Colonic mucosa (tissue), 4 donors: Measurements from ENCODE around the gene ACTR2. TPM values are rescaled to one million over a fixed set of nuclear protein-coding genes. Genes with fewer than 3 reads are reported as not detected.
A peak's percentile ranks its signal among the peaks of the same experiment; 100 is the strongest.
"Not testable (repeated sequence)": the region's sequence is repeated elsewhere in the genome, so short reads cannot be mapped to it uniquely, and the experiment has no call there.

Experiments
- DNase-seq: peaks from one replicate; pipeline ENCODE4 v3.0.0-alpha.2; 2020
- H3K27ac ChIP-seq: fragments of 200-600 bp; one replicate; pipeline ENCODE4 v1.8.0; 2021
- H3K27me3 ChIP-seq: fragments of 200-600 bp; one replicate; pipeline ENCODE4 v1.8.0; 2021
- H3K36me3 ChIP-seq: fragments of 200-600 bp; one replicate; pipeline ENCODE4 v1.8.0; 2021
- H3K4me1 ChIP-seq: fragments of 200-600 bp; one replicate; pipeline ENCODE4 v1.8.0; 2021; ENCODE audit warnings: mild to moderate bottlenecking
- H3K4me3 ChIP-seq: fragments of 200-600 bp; one replicate; pipeline ENCODE4 v1.8.0; 2021
- H3K9ac ChIP-seq, 2 donors: one replicate each; pipeline ENCODE4 v1.7.0; 2013; ENCODE audit warnings: control low read depth in 2 of 2, low read depth in 2 of 2, low read length in 2 of 2
- H3K9me3 ChIP-seq: fragments of 200-600 bp; one replicate; pipeline ENCODE4 v1.8.0; 2021
- intact Hi-C: fragments of 100-400 bp; cut with DNase I; formaldehyde crosslinking; loops from one replicate; pipeline ENCODE4 v1.14.1; 2022
- total RNA-seq, 2 donors: library from RNA; stranded (reverse); fragmentation: NEBNext Ultra II Directional in 1 of 2; extraction: Animal tissue kit (Norgen Biotek cat#: 25700) in 1 of 2; gene quantifications; one replicate each; pipeline ENCODE4 v1.2.1, GENCODE V29; 2021
- TF ChIP-seq, protein P1 (sequence below): fragments of 200-600 bp; IDR thresholded peaks from one replicate; pipeline ENCODE4 v1.8.0; 2022; ENCODE audit warnings: antibody characterized with exemption, mild to moderate bottlenecking
- donor health status: healthy.
- donor health status: DM: no; HTN: no; CAD: no.
- donor health status: DM: no; HTN: no; CAD: no.

Gene ACTR2
- total RNA-seq, 2 donors from 2014 or later: 314 to 406 TPM

DNA sequence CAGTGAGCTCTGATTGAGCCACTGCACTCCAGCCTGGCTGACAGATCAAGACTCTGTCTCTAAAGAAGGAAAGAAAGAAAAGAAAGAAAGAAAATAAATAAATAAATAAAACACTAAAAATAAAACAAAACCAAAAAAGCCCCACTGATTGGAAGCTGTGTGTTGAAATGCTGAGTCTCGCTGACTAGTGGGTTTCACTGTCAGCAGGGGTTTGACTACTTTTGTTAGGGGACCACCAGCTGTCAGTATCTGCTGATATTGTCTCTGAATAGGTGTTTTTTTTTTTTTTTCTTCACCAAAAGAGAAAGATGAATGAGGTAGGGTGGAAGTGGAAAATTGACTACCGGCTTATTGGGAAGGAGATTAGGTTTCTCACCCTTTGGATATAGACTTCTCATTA, 12.8 kb upstream of the ACTR2 start:
- DNase-seq: no peak
- Histone ChIP-seq H3K4me1 (no peaks in the 10 kb centered on the region), H3K27ac (no peak overlapping the region), H3K9me3 (no peaks in the 10 kb centered on the region), H3K36me3 (no peaks in the 10 kb centered on the region), H3K4me3 (no peak overlapping the region), H3K27me3 (no peaks in the 10 kb centered on the region), H3K9ac (no peak overlapping the region)
- TF ChIP-seq, protein P1, sequence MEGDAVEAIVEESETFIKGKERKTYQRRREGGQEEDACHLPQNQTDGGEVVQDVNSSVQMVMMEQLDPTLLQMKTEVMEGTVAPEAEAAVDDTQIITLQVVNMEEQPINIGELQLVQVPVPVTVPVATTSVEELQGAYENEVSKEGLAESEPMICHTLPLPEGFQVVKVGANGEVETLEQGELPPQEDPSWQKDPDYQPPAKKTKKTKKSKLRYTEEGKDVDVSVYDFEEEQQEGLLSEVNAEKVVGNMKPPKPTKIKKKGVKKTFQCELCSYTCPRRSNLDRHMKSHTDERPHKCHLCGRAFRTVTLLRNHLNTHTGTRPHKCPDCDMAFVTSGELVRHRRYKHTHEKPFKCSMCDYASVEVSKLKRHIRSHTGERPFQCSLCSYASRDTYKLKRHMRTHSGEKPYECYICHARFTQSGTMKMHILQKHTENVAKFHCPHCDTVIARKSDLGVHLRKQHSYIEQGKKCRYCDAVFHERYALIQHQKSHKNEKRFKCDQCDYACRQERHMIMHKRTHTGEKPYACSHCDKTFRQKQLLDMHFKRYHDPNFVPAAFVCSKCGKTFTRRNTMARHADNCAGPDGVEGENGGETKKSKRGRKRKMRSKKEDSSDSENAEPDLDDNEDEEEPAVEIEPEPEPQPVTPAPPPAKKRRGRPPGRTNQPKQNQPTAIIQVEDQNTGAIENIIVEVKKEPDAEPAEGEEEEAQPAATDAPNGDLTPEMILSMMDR: no peak
- intact Hi-C loops: no loop called here

DNA sequence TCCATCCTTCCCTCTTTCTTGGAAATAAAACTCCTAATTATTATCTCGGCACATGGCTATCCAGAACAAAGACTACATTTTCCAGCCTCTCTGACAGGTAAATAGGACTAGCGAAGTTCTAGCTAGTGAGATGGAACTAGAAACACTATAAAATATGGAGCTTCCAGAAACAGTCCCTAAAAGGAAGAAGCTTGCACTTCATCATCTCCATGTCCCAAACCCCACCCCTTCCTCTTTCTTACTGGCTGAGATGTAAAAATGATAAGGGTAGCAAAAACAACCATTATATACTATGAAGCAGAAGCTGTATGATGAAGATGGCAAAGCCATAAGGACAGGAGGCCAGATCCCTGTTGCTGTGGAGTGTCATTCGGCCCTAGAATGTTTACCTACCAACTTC, 11.7 kb upstream of the ACTR2 start:
- Histone ChIP-seq H3K27me3 (no peaks in the 10 kb centered on the region), H3K4me1 (no peaks in the 10 kb centered on the region), H3K36me3 (no peaks in the 10 kb centered on the region), H3K4me3 (no peak overlapping the region), H3K9ac (no peak overlapping the region), H3K9me3 (no peaks in the 10 kb centered on the region), H3K27ac (no peak overlapping the region)
- intact Hi-C loops: no loop called here
- no peak for DNase-seq
- TF ChIP-seq, protein P1: no peak

DNA sequence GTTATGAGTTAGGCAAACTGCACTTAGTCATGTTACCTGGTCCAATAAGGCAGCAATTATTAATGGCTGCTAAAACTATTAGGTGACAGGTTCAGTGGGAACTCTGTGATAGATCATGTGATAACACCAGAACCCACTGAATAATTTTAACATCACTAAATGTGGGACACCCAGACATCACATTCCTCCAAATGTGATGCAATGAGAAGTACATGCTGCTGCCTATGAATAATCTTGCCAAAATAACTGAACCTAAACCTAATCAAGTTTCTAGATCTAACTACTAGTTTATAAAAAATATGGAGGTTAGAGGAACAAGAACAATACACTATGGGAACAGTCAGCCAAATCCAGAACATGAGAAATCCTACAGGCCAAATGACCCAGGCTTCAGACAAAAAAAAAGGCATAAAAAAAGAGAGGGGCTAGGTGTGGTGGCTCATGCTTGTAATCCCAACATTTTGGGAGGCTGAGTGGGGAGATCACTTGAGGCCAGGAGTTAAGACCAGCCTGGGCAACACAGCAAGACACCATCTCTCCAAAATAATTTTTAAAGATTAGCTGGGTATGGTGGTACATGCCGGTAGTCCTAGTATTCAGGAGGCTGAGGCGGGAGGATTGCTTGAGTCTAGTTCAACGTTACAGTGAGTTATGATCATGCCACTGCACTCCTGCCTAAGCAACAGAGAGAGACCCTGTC, 7.0 kb upstream of the ACTR2 start:
- no peaks in the 10 kb centered on the region for H3K36me3 ChIP-seq
- H3K27me3 ChIP-seq: no peaks in the 10 kb centered on the region
- intact Hi-C loops: no loop called here
- no peak for DNase-seq
- H3K9me3 ChIP-seq: no peaks in the 10 kb centered on the region
- TF ChIP-seq, protein P1: no peak
- H3K4me1 ChIP-seq: no peaks in the 10 kb centered on the region
- H3K4me3 ChIP-seq: no peak overlapping the region
- H3K27ac ChIP-seq: no peak overlapping the region
- H3K9ac ChIP-seq: no peak overlapping the region

DNA sequence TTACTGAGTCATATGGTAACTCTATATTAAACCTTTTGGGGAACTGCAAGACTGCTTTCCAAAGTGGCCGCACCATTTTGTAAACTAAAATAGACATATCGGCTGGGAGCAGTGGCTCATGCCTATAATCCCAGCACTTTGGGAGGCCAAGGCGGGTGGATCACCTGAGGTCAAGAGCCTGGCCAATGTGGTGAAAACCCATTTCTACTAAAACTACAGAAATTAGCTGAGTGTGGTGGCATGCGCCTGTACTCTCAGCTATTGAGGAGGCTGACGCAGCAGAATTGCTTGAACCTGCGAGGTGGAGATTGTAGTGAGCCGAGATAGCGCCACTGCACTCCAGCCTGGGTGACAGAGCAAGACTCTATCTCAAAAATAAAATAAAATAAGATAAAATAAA, 6.4 kb upstream of the ACTR2 start:
- DNase-seq, intact Hi-C loops, H3K9ac ChIP-seq: not testable (repeated sequence)

DNA sequence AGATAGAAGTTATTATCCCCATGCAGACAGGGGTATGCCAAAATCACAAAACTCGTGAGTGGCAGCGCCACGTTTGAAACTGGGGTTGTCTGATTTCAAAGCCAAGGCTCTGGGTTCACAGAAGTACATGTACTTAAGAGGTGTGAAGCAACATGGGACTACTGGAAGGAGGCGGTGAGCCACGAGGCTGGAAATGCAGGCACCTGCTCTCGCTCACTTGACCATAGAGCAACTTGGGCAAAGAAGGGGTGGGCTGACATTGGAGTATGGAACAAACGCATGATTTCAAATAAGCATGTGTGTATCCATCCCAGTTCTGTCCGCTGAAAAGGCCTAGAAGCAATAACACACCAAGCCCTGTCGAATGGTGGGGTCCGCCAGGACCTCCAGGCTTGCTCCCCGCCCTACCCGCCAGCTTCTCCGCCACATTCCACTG, 593 bp upstream of the ACTR2 start:
- intact Hi-C loops: no loop called here
- Histone ChIP-seq H3K36me3 (no peaks in the 10 kb centered on the region), H3K27me3 (no peaks in the 10 kb centered on the region), H3K27ac (peak overlapping the region; percentile 95), H3K9ac (peak overlapping the region; percentile 92 to 93), H3K4me1 (no peaks in the 10 kb centered on the region), H3K9me3 (no peaks in the 10 kb centered on the region), H3K4me3 (peak overlapping the region; percentile 69)
- TF ChIP-seq, protein P1: no peak
- no peak for DNase-seq

More for the DNA sequence above, 6.4 kb upstream of the ACTR2 start:
- H3K9me3 ChIP-seq, H3K36me3 ChIP-seq, H3K27me3 ChIP-seq, H3K4me3 ChIP-seq, H3K4me1 ChIP-seq, H3K27ac ChIP-seq: not testable (repeated sequence)

DNA sequence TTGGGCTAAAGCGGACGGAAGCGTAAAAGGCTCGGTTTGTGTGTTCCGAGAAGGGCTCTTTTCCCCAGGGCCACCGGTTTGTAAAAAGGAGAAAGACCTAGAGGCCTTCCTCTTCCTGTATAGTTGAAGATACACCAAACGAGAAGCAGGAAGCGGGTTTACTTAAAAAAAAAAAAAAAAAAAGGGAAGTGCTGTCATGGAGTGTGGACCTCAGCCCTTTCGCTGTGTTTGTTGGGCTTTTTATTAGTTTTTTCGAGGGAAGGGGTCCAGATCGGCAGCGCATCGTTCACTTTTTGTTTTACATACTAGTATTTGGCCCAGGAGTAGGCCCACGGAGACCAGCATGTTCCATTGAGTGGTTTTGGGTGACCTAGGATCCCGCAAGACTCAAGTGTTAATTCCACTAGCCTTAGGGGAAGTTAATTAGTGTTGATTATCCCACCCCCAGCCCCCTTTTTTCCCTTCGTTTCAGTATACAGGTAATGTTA, 676 bp downstream of the ACTR2 start:
- intact Hi-C loops: no loop called here

More for the DNA sequence above, 676 bp downstream of the ACTR2 start:
- peak overlapping the region; percentile 93 to 97 for H3K9ac ChIP-seq
- DNase-seq: peak; percentile 34
- peak overlapping the region; percentile 95 for H3K27ac ChIP-seq
- H3K9me3 ChIP-seq: no peaks in the 10 kb centered on the region
- peak overlapping the region; percentile 69 for H3K4me3 ChIP-seq
- TF ChIP-seq, protein P1: no peak
- H3K4me1 ChIP-seq: no peaks in the 10 kb centered on the region
- H3K36me3 ChIP-seq: no peaks in the 10 kb centered on the region
- H3K27me3 ChIP-seq: no peaks in the 10 kb centered on the region
